HepG2 (cell line): ENCODE results near the gene UNC13D. TPM values are rescaled to one million over a fixed set of nuclear protein-coding genes. Genes with fewer than 3 reads are reported as not detected.

Experiments
- CEBPZ ChIP-seq: IDR thresholded peaks from 2 replicates; pipeline ENCODE4 v1.6.1; 2012; ENCODE audit warnings: low read length, improper control_type of control experiment
- FOXA1 ChIP-seq, 2 experiments: fragments of 450-650 bp in 1 of 2; sonication (generic) in 1 of 2; formaldehyde crosslinking in 1 of 2; IDR thresholded peaks; 2 replicates each; pipeline versions ENCODE4 v1.4.0 to v1.6.1; 2016 to 2020; ENCODE audit warnings: missing genetic modification reagents in 1 of 2
- FOXJ3 ChIP-seq: sonication (generic); formaldehyde crosslinking; IDR thresholded peaks from 2 replicates; pipeline ENCODE4 v1.4.0; 2020; ENCODE audit warnings: missing genetic modification reagents, mild to moderate bottlenecking, borderline replicate concordance
- KIAA2018 ChIP-seq: sonication (generic); formaldehyde crosslinking; IDR thresholded peaks from 2 replicates; pipeline ENCODE4 v1.5.0; 2020; ENCODE audit warnings: mild to moderate bottlenecking, missing genetic modification reagents, borderline replicate concordance
- MTF2 ChIP-seq: sonication (generic); formaldehyde crosslinking; IDR thresholded peaks from 2 replicates; pipeline ENCODE4 v1.5.0; 2020; ENCODE audit warnings: missing genetic modification reagents, borderline replicate concordance
- RFX1 ChIP-seq: fragments of 450-650 bp; IDR thresholded peaks from 2 replicates; pipeline ENCODE4 v1.6.1; 2017
- SMAD9 ChIP-seq: sonication (generic); formaldehyde crosslinking; IDR thresholded peaks from 2 replicates; pipeline ENCODE4 v1.5.1; 2020; ENCODE audit warnings: mild to moderate bottlenecking, missing genetic modification reagents
- TERF1 ChIP-seq: sonication (generic); formaldehyde crosslinking; IDR thresholded peaks from 2 replicates; pipeline ENCODE4 v1.8.0; 2022; ENCODE audit warnings: mild to moderate bottlenecking, missing genetic modification reagents, moderate library complexity
- U2AF2 ChIP-seq: fragments of 200-400 bp; formaldehyde crosslinking; IDR thresholded peaks from 2 replicates; pipeline ENCODE4 v1.6.1; 2017; ENCODE audit warnings: low read depth, mild to moderate bottlenecking, low read length
- ZBTB7A ChIP-seq: sonication (generic); formaldehyde crosslinking; IDR thresholded peaks from 2 replicates; pipeline ENCODE4 v1.8.0; 2022; ENCODE audit warnings: mild to moderate bottlenecking, missing genetic modification reagents
- ZGPAT ChIP-seq: IDR thresholded peaks from 2 replicates; pipeline ENCODE4 v1.6.1; 2016; ENCODE audit warnings: mild to moderate bottlenecking
- ZNF468 ChIP-seq: sonication (generic); formaldehyde crosslinking; IDR thresholded peaks from 2 replicates; pipeline ENCODE4 v1.8.0; 2022; ENCODE audit warnings: mild to moderate bottlenecking, moderate library complexity, missing genetic modification reagents
- ZNF577 ChIP-seq: sonication (generic); formaldehyde crosslinking; IDR thresholded peaks from 2 replicates; pipeline ENCODE4 v1.4.0; 2020; ENCODE audit warnings: mild to moderate bottlenecking, low read depth, missing genetic modification reagents, borderline replicate concordance
- ZNF777 ChIP-seq: sonication (generic); formaldehyde crosslinking; IDR thresholded peaks from 2 replicates; pipeline ENCODE4 v1.4.0; 2020; ENCODE audit warnings: missing genetic modification reagents
- polyA plus RNA-seq, 8 experiments: library from polyadenylated mRNA; depleted of rRNA in 3 of 8; stranded (reverse) in 7 of 8; unstranded in 1 of 8; fragments of >200 nt; fragmentation: Illumina TruSeq in 4 of 8; extraction: Trizol in 4 of 8; gene quantifications; 2 replicates each; pipeline versions ENCODE4 v1.2.1 to v1.2.3, GENCODE V29; 2011 to 2016; ENCODE audit warnings: low read depth in 4 of 8, missing spikeins in 1 of 8, mixed read lengths in 1 of 8; ENCODE audit not compliant: insufficient read depth in 1 of 8
- total RNA-seq, 5 experiments: library from RNA; depleted of rRNA; stranded (reverse); fragments of >200 nt; fragmentation: Illumina TruSeq; extraction: Trizol; gene quantifications; 2 replicates each; pipeline ENCODE4 v1.2.3, GENCODE V29; 2016; ENCODE audit warnings: low read depth in 1 of 5

Gene UNC13D
- total and polyA plus RNA-seq, 2 of the 13 experiments (the other 11 are each of a cell fraction or from before 2014, with no cell fraction given), result 29.7 to 42.7 TPM

GRCh38 chr17:75845058-75845711, 981 bp upstream of the UNC13D start (continued):
- no peak for TF ChIP-seq SMAD9 (CRISPR knock-in tag)
- no peak for TF ChIP-seq U2AF2
- TF ChIP-seq TERF1 (CRISPR knock-in tag), result no peak
- no peak for TF ChIP-seq FOXA1 (IDR thresholded peaks at IDR 0.05)
- TF ChIP-seq FOXA1 (CRISPR knock-in tag; IDR thresholded peaks at IDR 0.05), result no peak
- peak; percentile 72 for TF ChIP-seq ZGPAT
- TF ChIP-seq ZNF777 (CRISPR knock-in tag), result peak; percentile 28; the same call in 1 of the 2 replicates
- no peak for TF ChIP-seq FOXJ3 (CRISPR knock-in tag)
- TF ChIP-seq ZNF577 (CRISPR knock-in tag), result no peak
- TF ChIP-seq ZNF468 (CRISPR knock-in tag), result no peak
- no peak for TF ChIP-seq KIAA2018
- no peak; the same call in 1 of the 2 replicates for TF ChIP-seq RFX1
- TF ChIP-seq ZBTB7A, result peak; percentile 65; the same call in 1 of the 2 replicates
- TF ChIP-seq MTF2, result peak; percentile 17; the same call in 1 of the 2 replicates
- no peak for TF ChIP-seq CEBPZ
